ENCODE results near the gene CARD11.
"Not testable (repeated sequence)": the region's sequence is repeated elsewhere in the genome, so short reads cannot be mapped to it uniquely, and the experiment has no call there.

Gene CARD11

GRCh38 chr7:2924866-2925840, 118.5 kb downstream of the CARD11 start:
- no peak for DNase-seq (ENCODE audit: low read depth)

- DNase-seq (ENCODE audit: low read depth), result no peak
Measured at GRCh38 chr7:2923886-2924574, 119.6 kb downstream of the CARD11 start.

- no peak for DNase-seq (ENCODE audit: low read depth)
Measured at GRCh38 chr7:2923291-2923781, 120.3 kb downstream of the CARD11 start.

- no peak for DNase-seq (ENCODE audit: low read depth)
Measured at GRCh38 chr7:2922866-2923265, 120.8 kb downstream of the CARD11 start.

- DNase-seq (ENCODE audit: low read depth), result no peak
Measured at GRCh38 chr7:2922348-2922691, 121.3 kb downstream of the CARD11 start.

- DNase-seq (ENCODE audit: low read depth), result no peak
Measured at GRCh38 chr7:2921653-2922347, 121.9 kb downstream of the CARD11 start.

- no peak for DNase-seq (ENCODE audit: low read depth)
Measured at GRCh38 chr7:2920956-2921652, 122.6 kb downstream of the CARD11 start.

GRCh38 chr7:2920480-2920879, 123.2 kb downstream of the CARD11 start:
- DNase-seq (ENCODE audit: low read depth), result not testable (repeated sequence)

GRCh38 chr7:2920041-2920440, 123.6 kb downstream of the CARD11 start:
- DNase-seq (ENCODE audit: low read depth), result no peak

GRCh38 chr7:2919256-2919655, 124.4 kb downstream of the CARD11 start:
- DNase-seq (ENCODE audit: low read depth), result no peak

GRCh38 chr7:2918406-2918805, 125.3 kb downstream of the CARD11 start:
- DNase-seq (ENCODE audit: low read depth), result no peak

- DNase-seq (ENCODE audit: low read depth), result no peak
Measured at GRCh38 chr7:2915023-2915422, 128.6 kb downstream of the CARD11 start.

- DNase-seq (ENCODE audit: low read depth), result no peak
Measured at GRCh38 chr7:2913760-2914387, 129.8 kb downstream of the CARD11 start.

- no peak for DNase-seq (ENCODE audit: low read depth)
Measured at GRCh38 chr7:2912684-2913439, 130.8 kb downstream of the CARD11 start.

GRCh38 chr7:2911466-2911865, 132.2 kb downstream of the CARD11 start:
- no peak for DNase-seq (ENCODE audit: low read depth)

- DNase-seq (ENCODE audit: low read depth), result no peak
Measured at GRCh38 chr7:2909471-2910039, 134.1 kb downstream of the CARD11 start.

GRCh38 chr7:2909043-2909442, 134.6 kb downstream of the CARD11 start:
- DNase-seq (ENCODE audit: low read depth), result no peak

GRCh38 chr7:2908103-2908683, 135.5 kb downstream of the CARD11 start:
- DNase-seq (ENCODE audit: low read depth), result no peak

GRCh38 chr7:2906197-2906931, 137.3 kb downstream of the CARD11 start:
- no peak for DNase-seq (ENCODE audit: low read depth)
